Measurements from ENCODE around the gene ACACB.

GRCh38 chr12:109115758-109116610 lies at the start of gene ACACB:
- TF ChIP-seq TAF1 (IDR thresholded peaks at IDR 0.05; ENCODE audit: borderline replicate concordance, insufficient read depth, low read length): no peak
- TF ChIP-seq POLR2AphosphoS5 (IDR thresholded peaks at IDR 0.05; ENCODE audit: low read depth, low read length): no peak
- no peak for TF ChIP-seq SIN3A (IDR thresholded peaks at IDR 0.05; ENCODE audit: borderline replicate concordance, insufficient read depth, low read length)
- no peak for TF ChIP-seq REST (IDR thresholded peaks at IDR 0.05; ENCODE audit: insufficient read depth in 1 of 2, low read depth in 2 of 2, low read length in 2 of 2)
- no peak for TF ChIP-seq FOXP2 (optimal IDR thresholded peaks at IDR 0.05; ENCODE audit: borderline replicate concordance, extremely low read depth, extremely low read length, insufficient read depth)
